Type B pancreatic cell (in vitro differentiated cells): Measurements from ENCODE around the gene DDC. TPM values are rescaled to one million over a fixed set of nuclear protein-coding genes. Genes with fewer than 3 reads are reported as not detected.

Source experiments
- DNase-seq: peaks from one replicate; pipeline ENCODE4 v3.0.0; 2021; ENCODE audit warnings: mixed read lengths; ENCODE audit not compliant: unreplicated experiment; ENCODE audit errors: extremely low spot score
- H3K27ac Mint-ChIP-seq: 2 replicates; pipeline ENCODE4 v1.8.0; 2021; ENCODE audit warnings: mild to moderate bottlenecking, mixed read lengths
- H3K27me3 Mint-ChIP-seq: 2 replicates; pipeline ENCODE4 v1.8.0; 2021; ENCODE audit warnings: mixed read lengths
- H3K36me3 Mint-ChIP-seq: 2 replicates; pipeline ENCODE4 v1.8.0; 2021; ENCODE audit warnings: mixed read lengths
- H3K4me1 Mint-ChIP-seq: one replicate; pipeline ENCODE4 v1.8.0; 2021; ENCODE audit warnings: mixed read lengths; ENCODE audit not compliant: unreplicated experiment
- H3K4me3 Mint-ChIP-seq: 2 replicates; pipeline ENCODE4 v1.8.0; 2021; ENCODE audit warnings: mild to moderate bottlenecking, mixed read lengths
- H3K9me3 Mint-ChIP-seq: 2 replicates; pipeline ENCODE4 v1.8.0; 2021; ENCODE audit warnings: mixed read lengths
- total RNA-seq: library from RNA; stranded (reverse); gene quantifications from 2 replicates; pipeline ENCODE4 v1.2.1, GENCODE V29; 2021; ENCODE audit warnings: low replicate concordance
- TF ChIP-seq, protein P1 (sequence below): fragments of 200-600 bp; sonication (generic); conservative IDR thresholded peaks from 2 replicates; pipeline ENCODE4 v1.5.0; 2021; ENCODE audit warnings: antibody characterized with exemption, mild to moderate bottlenecking

The DDC gene
- total RNA-seq, 1 donor from 2014 or later, result 29.9 TPM

DNA sequence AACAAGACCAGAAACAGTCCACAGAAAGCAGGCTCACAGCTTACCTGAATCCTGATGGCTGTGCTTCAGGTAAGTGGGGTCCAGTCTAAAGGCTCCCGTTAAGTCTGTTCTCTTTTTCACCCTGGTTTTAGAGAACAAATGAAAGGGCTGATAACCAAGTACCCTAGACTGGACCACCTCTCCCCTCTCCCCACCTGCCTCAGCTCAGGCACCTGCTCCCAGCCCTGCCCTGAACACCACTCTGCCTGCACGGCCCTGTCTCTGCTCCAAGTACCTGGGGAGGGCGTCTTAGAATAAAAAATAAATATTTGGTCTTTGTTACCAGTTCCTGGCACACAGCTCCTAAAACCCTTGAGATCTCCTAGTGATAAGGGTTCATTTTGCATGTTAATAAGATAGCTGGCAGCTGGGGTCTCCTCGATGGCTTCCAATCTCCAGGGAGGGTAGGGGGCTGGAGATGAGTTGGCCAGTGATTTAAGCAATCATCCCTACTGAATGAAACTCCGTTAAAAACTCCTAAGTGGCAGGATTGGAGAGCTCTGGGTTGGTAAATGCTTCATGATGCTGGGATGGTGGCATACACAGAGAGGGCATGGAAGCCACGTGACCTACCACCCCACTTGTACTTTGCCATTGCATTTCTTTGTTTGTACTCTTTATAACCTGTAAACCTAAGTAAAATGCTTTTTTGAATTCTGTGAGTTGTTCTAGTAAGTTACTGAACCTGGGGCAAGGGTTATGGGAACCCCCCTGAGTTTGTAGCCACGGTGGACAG lies 85.3 kb downstream of the DDC start:
- Mint-ChIP-seq H3K9me3 (no peaks in the 10 kb centered on the region), H3K36me3 (no peaks in the 10 kb centered on the region), H3K4me1 (no peaks in the 10 kb centered on the region), H3K27me3 (no peaks in the 10 kb centered on the region), H3K4me3 (no peak overlapping the region), H3K27ac (no peak overlapping the region)
- no peak for DNase-seq
- TF ChIP-seq, protein P1, sequence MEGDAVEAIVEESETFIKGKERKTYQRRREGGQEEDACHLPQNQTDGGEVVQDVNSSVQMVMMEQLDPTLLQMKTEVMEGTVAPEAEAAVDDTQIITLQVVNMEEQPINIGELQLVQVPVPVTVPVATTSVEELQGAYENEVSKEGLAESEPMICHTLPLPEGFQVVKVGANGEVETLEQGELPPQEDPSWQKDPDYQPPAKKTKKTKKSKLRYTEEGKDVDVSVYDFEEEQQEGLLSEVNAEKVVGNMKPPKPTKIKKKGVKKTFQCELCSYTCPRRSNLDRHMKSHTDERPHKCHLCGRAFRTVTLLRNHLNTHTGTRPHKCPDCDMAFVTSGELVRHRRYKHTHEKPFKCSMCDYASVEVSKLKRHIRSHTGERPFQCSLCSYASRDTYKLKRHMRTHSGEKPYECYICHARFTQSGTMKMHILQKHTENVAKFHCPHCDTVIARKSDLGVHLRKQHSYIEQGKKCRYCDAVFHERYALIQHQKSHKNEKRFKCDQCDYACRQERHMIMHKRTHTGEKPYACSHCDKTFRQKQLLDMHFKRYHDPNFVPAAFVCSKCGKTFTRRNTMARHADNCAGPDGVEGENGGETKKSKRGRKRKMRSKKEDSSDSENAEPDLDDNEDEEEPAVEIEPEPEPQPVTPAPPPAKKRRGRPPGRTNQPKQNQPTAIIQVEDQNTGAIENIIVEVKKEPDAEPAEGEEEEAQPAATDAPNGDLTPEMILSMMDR, result no peak

DNA sequence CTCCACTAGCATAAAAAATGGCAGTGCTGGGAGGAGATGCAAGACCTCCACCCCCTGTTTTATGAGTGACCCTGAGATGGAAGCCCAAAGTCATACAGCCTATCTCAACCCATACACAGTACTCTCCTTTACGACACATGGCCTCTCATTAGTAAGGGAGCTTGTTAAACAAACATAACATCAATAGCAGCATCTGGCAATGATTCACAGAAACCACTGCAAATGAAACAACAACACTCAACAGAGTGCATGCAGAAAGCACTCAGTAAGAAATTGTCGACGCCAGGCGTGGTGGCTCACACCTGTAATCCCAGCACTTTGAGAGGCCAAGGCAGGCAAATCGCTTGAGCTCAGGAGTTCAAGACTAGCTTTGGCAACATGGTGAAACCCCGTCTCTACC lies 87.6 kb downstream of the DDC start:
- TF ChIP-seq, protein P1, result no peak
- Mint-ChIP-seq H3K27ac (peak overlapping the region; percentile 29), H3K27me3 (no peaks in the 10 kb centered on the region), H3K36me3 (no peaks in the 10 kb centered on the region), H3K4me3 (no peak overlapping the region), H3K4me1 (no peaks in the 10 kb centered on the region), H3K9me3 (no peaks in the 10 kb centered on the region)
- DNase-seq, result no peak

DNA sequence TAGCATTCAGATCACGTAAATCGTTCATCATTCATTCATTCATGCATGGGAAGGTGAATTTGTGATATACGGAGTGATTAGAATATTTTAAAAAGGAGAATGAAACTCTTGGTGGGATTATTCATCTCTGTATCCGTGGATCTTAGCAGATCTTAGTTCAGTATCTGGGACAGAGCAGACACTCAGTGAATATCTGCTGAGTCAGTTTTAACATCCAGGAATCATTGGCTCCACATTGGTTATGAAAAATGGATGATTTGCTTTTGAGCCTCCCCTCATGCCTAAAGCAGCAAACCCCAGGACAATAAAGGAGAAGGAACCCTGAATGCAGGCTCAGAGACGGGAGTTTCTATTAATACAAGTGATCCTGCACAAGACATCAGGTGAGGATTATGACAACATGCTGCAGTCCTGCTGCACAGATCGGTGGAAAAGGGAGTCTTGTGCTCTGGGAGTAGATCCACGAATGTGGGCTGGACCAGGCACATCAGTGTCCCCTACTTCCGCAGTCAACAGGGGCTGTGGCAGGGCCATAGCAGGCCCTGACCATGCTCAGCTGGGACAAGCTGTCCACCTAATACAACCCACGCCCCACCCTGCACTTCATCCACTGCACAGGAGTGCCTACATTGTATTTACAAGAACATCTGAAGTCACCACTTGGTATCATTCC lies 88.1 kb downstream of the DDC start:
- DNase-seq, result no peak
- TF ChIP-seq, protein P1, result no peak
- no peaks in the 10 kb centered on the region for H3K9me3 Mint-ChIP-seq
- H3K36me3 Mint-ChIP-seq, result no peaks in the 10 kb centered on the region
- H3K4me3 Mint-ChIP-seq, result no peak overlapping the region
- no peaks in the 10 kb centered on the region for H3K27me3 Mint-ChIP-seq
- H3K27ac Mint-ChIP-seq, result peak overlapping the region; percentile 29
- H3K4me1 Mint-ChIP-seq, result no peaks in the 10 kb centered on the region

DNA sequence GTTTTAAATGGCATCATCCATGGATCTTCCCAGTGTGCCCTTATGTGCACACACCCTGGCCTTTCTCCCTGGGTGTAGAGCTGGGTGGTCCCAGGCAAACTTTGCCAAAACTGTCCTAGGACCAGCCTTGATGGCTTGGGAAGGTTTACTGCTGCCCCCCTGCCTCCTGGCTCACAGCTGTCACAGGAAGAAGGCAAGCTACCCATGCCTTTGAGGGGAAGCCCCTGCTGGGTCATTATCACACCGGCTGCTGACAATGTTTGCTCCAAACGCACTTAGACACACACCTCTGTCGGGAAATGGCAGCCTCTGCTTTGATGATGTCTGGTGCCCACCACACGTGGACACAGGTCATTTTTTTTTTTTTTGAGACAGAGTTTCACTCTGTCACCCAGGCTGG lies 89.9 kb downstream of the DDC start:
- H3K9me3 Mint-ChIP-seq, result no peaks in the 10 kb centered on the region
- H3K27ac Mint-ChIP-seq, result no peak overlapping the region
- DNase-seq, result no peak
- H3K4me3 Mint-ChIP-seq, result no peak overlapping the region
- no peaks in the 10 kb centered on the region for H3K4me1 Mint-ChIP-seq
- TF ChIP-seq, protein P1, result no peak
- no peaks in the 10 kb centered on the region for H3K27me3 Mint-ChIP-seq
- H3K36me3 Mint-ChIP-seq, result no peaks in the 10 kb centered on the region

DNA sequence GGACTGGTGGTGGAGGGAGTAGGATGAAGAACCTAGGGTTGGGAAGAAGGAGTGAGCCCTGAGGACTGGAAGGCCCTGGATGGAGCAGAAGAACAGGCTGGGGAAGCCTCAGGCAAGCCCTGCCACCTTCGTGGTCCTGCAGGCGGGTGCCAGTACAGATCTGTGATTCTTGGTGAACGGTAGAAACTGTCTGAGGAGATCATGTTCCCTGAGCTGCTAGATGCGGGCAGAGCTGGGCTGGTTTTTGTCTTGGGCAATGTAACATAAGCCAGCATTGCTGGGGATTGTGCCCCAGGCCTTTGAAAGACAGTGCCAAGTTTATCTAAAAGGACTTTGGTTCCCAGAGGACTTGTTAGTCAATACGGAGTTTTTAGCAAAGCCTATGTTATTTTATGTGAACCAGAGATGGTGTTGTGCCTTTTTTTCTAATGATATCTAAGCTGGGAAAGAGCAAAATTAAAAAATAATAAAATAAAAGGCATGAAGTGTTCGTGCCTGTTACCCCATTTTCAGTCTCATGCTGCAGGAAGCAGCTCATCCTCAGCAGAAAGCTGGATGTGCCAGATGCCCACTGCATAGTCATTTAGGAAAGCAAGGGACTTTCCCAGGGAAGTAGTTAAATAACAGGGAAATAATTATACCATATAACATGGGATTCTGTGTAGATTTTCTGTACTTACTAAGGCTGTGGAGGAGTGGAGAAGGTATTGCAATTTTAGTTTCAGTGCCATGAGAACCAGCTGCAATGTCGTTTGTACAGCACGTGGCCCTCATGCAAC lies 90.6 kb downstream of the DDC start:
- Mint-ChIP-seq H3K27ac (no peak overlapping the region), H3K36me3 (no peaks in the 10 kb centered on the region), H3K27me3 (no peaks in the 10 kb centered on the region), H3K4me3 (no peak overlapping the region), H3K9me3 (no peaks in the 10 kb centered on the region), H3K4me1 (no peaks in the 10 kb centered on the region)
- DNase-seq, result no peak
- TF ChIP-seq, protein P1, result no peak
